Osteocyte (in vitro differentiated cells): ENCODE results near the gene RHOBTB3. TPM values are rescaled to one million over a fixed set of nuclear protein-coding genes. Genes with fewer than 3 reads are reported as not detected.
A peak's percentile ranks its signal among the peaks of the same experiment; 100 is the strongest.

Experiments used
- DNase-seq: peaks from one replicate; pipeline ENCODE4 v3.0.0; 2021; ENCODE audit warnings: mixed read lengths; ENCODE audit not compliant: unreplicated experiment; ENCODE audit errors: extremely low spot score
- H3K27ac Mint-ChIP-seq: one replicate; pipeline ENCODE4 v1.8.0; 2021; ENCODE audit warnings: mild to moderate bottlenecking, mixed read lengths; ENCODE audit not compliant: unreplicated experiment
- H3K27me3 Mint-ChIP-seq: one replicate; pipeline ENCODE4 v1.8.0; 2021; ENCODE audit warnings: mixed read lengths; ENCODE audit not compliant: unreplicated experiment
- H3K36me3 Mint-ChIP-seq: one replicate; pipeline ENCODE4 v1.8.0; 2021; ENCODE audit warnings: mixed read lengths; ENCODE audit not compliant: unreplicated experiment
- H3K4me1 Mint-ChIP-seq: one replicate; pipeline ENCODE4 v1.8.0; 2021; ENCODE audit warnings: mixed read lengths; ENCODE audit not compliant: unreplicated experiment
- H3K4me3 Mint-ChIP-seq: one replicate; pipeline ENCODE4 v1.8.0; 2021; ENCODE audit warnings: mild to moderate bottlenecking, moderate library complexity, mixed read lengths; ENCODE audit not compliant: unreplicated experiment
- H3K9me3 Mint-ChIP-seq: one replicate; pipeline ENCODE4 v1.8.0; 2021; ENCODE audit warnings: mixed read lengths; ENCODE audit not compliant: unreplicated experiment
- total RNA-seq: library from RNA; stranded (reverse); gene quantifications from 2 replicates; pipeline ENCODE4 v1.2.1, GENCODE V29; 2021
- TF ChIP-seq, protein P1 (sequence below): fragments of 200-600 bp; sonication (generic); IDR thresholded peaks from 2 replicates; pipeline ENCODE4 v1.5.0; 2021; ENCODE audit warnings: antibody characterized with exemption, mild to moderate bottlenecking, moderate library complexity

RHOBTB3 gene
- total RNA-seq, 1 donor from 2014 or later = 190 TPM

- H3K4me1 Mint-ChIP-seq = peaks cover 3% of the 10 kb centered on the region
- no peak for DNase-seq
- no peaks in the 10 kb centered on the region for H3K27me3 Mint-ChIP-seq
- no peaks in the 10 kb centered on the region for H3K9me3 Mint-ChIP-seq
- no peak overlapping the region for H3K4me3 Mint-ChIP-seq
- peaks cover 38% of the 10 kb centered on the region for H3K36me3 Mint-ChIP-seq
- TF ChIP-seq, protein P1, sequence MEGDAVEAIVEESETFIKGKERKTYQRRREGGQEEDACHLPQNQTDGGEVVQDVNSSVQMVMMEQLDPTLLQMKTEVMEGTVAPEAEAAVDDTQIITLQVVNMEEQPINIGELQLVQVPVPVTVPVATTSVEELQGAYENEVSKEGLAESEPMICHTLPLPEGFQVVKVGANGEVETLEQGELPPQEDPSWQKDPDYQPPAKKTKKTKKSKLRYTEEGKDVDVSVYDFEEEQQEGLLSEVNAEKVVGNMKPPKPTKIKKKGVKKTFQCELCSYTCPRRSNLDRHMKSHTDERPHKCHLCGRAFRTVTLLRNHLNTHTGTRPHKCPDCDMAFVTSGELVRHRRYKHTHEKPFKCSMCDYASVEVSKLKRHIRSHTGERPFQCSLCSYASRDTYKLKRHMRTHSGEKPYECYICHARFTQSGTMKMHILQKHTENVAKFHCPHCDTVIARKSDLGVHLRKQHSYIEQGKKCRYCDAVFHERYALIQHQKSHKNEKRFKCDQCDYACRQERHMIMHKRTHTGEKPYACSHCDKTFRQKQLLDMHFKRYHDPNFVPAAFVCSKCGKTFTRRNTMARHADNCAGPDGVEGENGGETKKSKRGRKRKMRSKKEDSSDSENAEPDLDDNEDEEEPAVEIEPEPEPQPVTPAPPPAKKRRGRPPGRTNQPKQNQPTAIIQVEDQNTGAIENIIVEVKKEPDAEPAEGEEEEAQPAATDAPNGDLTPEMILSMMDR = no peak
- H3K27ac Mint-ChIP-seq = no peak overlapping the region
Measured at GRCh38 chr5:95799191-95799835, 68.2 kb downstream of the RHOBTB3 start.

- Mint-ChIP-seq H3K36me3 (peaks cover 36% of the 10 kb centered on the region), H3K9me3 (peaks cover 5% of the 10 kb centered on the region), H3K4me3 (no peak overlapping the region), H3K27ac (no peak overlapping the region), H3K27me3 (no peaks in the 10 kb centered on the region), H3K4me1 (peaks cover 3% of the 10 kb centered on the region)
- no peak for DNase-seq
- TF ChIP-seq, protein P1 = no peak
Measured at GRCh38 chr5:95800553-95800952, 69.4 kb downstream of the RHOBTB3 start.

- H3K4me3 Mint-ChIP-seq = no peak overlapping the region
- peaks cover 27% of the 10 kb centered on the region for H3K36me3 Mint-ChIP-seq
- TF ChIP-seq, protein P1 = no peak
- H3K4me1 Mint-ChIP-seq = peaks cover 3% of the 10 kb centered on the region
- no peaks in the 10 kb centered on the region for H3K27me3 Mint-ChIP-seq
- no peak for DNase-seq
- no peak overlapping the region for H3K27ac Mint-ChIP-seq
- peaks cover 5% of the 10 kb centered on the region for H3K9me3 Mint-ChIP-seq
Measured at GRCh38 chr5:95801532-95801931, 70.4 kb downstream of the RHOBTB3 start.

DNA sequence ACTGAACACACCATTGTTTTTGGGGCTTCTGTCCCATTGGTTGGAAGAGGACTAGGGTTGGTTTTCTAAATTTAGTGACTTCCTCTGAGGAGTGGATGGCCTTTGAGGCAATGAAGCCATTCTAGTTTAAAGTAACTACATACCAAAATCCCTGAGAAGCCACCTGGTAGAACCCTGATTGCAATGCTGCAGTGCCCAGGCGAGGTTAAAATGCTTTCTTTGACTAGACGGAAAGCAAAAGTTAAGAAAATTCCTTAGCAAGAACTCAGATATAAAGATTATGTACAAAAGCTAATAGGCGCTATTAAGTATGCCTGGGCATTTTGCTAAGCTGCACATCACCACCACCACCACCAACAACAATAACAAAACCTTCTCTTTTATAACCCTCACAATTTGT, 70.8 kb downstream of the RHOBTB3 start:
- Mint-ChIP-seq H3K4me1 (peaks cover 3% of the 10 kb centered on the region), H3K4me3 (no peak overlapping the region), H3K27ac (no peak overlapping the region), H3K27me3 (no peaks in the 10 kb centered on the region), H3K36me3 (peaks cover 27% of the 10 kb centered on the region), H3K9me3 (peaks cover 5% of the 10 kb centered on the region)
- peak; percentile 17 for DNase-seq
- TF ChIP-seq, protein P1 = no peak

DNA sequence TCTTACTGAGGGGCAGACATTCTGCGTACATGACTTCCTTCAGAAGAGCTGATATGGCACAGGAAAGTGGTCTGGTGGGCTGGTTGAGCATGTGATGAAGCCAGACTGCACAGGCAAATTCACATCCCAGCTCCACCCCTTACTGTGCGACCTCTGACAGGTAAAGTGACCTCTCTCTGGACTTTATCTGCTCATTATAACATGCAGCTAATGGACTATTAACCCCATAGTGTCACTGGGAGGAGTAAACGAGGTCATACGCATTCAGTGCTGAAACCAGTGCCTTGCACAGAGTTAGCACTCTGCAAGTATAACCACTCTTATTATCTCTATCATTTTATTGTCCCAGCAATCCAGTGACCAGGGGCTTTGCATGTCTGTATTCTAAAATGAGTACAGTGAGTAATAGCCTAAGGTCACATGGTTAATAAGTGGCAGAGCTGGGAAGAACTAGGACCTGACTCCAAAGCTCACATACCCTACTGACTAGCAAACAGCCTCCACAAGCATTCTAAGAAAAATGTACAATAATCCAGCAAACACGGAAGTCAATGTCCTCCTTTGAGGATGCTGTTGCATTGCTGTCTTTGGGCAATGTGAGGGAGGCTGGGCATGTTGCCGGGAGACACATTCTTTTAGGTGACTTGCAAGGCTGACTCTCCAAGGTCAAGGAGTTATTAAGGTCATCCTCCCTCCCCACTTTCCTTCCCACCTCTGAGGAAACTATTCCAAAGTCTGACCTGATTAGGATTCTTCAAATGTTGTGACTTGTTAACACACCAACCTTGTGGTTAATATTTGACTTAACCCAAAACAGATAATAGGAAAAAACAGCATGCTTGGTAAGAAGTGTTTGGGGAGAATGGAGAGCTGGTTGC, 72.4 kb downstream of the RHOBTB3 start:
- H3K36me3 Mint-ChIP-seq = peaks cover 18% of the 10 kb centered on the region
- TF ChIP-seq, protein P1 = no peak

More for the DNA sequence above, 72.4 kb downstream of the RHOBTB3 start:
- H3K27ac Mint-ChIP-seq = no peak overlapping the region
- H3K27me3 Mint-ChIP-seq = no peaks in the 10 kb centered on the region
- peaks cover 5% of the 10 kb centered on the region for H3K9me3 Mint-ChIP-seq
- peak; percentile 48 for DNase-seq
- H3K4me1 Mint-ChIP-seq = peaks cover 9% of the 10 kb centered on the region
- H3K4me3 Mint-ChIP-seq = no peak overlapping the region
